Activated T-helper 2 cell treated with anti-CD3 and anti-CD28 coated beads, Interferon-gamma antibody, Interleukin-2, Interleukin-4, amounts not matched to agents 10 μg/mL and 5 μg/mL and 100 μg/mL, durations not matched to agents 14 hours and 24 hours and 36 hours (primary cell): ENCODE results near the gene NAALAD2. TPM values are rescaled to one million over a fixed set of nuclear protein-coding genes. Genes with fewer than 3 reads are reported as not detected.
"Not testable (repeated sequence)": the region's sequence is repeated elsewhere in the genome, so short reads cannot be mapped to it uniquely, and the experiment has no call there.

ENCODE experiments used
- DNase-seq: peaks from one replicate; pipeline ENCODE4 v3.0.0; 2021; ENCODE audit warnings: low spot score
- H3K27ac Mint-ChIP-seq: one replicate; pipeline ENCODE4 v1.8.0; 2021; ENCODE audit warnings: mixed read lengths
- H3K27me3 Mint-ChIP-seq: one replicate; pipeline ENCODE4 v1.8.0; 2021; ENCODE audit warnings: low read depth, mixed read lengths
- H3K36me3 Mint-ChIP-seq: one replicate; pipeline ENCODE4 v1.8.0; 2021; ENCODE audit warnings: low read depth, mixed read lengths
- H3K4me1 Mint-ChIP-seq: one replicate; pipeline ENCODE4 v1.8.0; 2021; ENCODE audit warnings: low read depth, mixed read lengths
- H3K4me3 Mint-ChIP-seq: one replicate; pipeline ENCODE4 v1.8.0; 2021; ENCODE audit warnings: low read depth, mild to moderate bottlenecking, moderate library complexity, mixed read lengths
- H3K9me3 Mint-ChIP-seq: one replicate; pipeline ENCODE4 v1.8.0; 2021; ENCODE audit warnings: mixed read lengths
- intact Hi-C: fragments of 100-400 bp; cut with micrococcal nuclease; formaldehyde crosslinking; loops from one replicate; pipeline ENCODE4 v1.15.1; 2023
- total RNA-seq: library from RNA; stranded (reverse); gene quantifications from 2 replicates; pipeline ENCODE4 v1.2.3, GENCODE V29; 2022

NAALAD2 gene
- not detected in 2 replicates for total RNA-seq

DNA sequence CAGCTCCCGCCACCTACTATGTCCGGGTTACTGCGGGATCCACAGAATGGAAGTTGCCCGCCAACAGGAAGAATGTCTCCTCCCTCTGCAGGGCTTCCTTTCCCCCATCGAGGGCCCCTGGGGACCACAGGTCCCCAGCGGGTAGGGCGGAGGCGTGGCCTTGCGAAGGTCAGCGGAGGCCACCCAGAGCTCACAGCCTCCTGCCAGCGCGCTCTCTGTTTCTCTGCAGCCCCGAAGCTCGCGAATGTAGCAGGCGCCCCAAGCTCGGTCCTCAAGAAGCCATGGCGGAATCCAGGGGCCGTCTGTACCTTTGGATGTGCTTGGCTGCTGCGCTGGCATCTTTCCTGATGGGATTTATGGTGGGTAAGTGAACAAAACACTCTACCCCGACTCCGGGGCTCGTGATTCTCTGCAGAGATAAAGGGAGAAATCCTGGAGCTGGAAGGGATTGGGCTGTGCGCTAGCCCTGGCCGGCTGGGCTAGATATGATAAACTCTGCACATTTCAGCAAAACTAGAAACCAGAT lies at the start of gene NAALAD2:
TSS of gene NAALAD2 (plus strand) at position 186 of the 526 bp plus-strand sequence. CDS start at position 282, 96 bp downstream.
- Mint-ChIP-seq H3K4me1 (peaks cover 10% of the 10 kb centered on the region), H3K27me3 (peaks cover 40% of the 10 kb centered on the region), H3K27ac (no peak within 1 kb of the TSS), H3K4me3 (peak within 1 kb of the TSS; percentile 43), H3K9me3 (no peaks in the 10 kb centered on the region), H3K36me3 (no peaks in the 10 kb centered on the region)
- DNase-seq = no peak
- intact Hi-C loops = no loop called here

DNA sequence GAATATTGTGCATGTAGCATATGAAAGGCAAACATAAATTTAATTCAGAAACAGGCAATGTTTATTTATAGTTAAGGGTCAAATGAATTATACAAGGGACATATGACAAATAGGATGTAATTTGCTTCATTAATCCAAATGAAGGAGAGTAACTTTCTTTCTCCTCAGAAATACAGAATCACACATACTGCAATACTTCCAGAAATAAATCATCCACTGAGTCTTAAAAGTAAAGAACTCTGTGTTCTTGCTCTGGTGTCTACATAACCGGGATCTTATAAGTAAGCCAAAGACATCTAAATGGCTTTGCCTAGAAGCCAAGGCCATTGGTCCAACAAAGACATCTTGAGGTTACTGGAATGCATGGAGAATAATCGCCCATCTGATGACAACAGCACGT lies 48.8 kb upstream of the NAALAD2 start, which contains the start of gene UBTFL1:
TSS of gene UBTFL1 (plus strand) at position 301 of the 400 bp plus-strand sequence. CDS start at position 301, 0 bp downstream.
- DNase-seq, intact Hi-C loops, H3K4me3 Mint-ChIP-seq, H3K36me3 Mint-ChIP-seq, H3K27me3 Mint-ChIP-seq, H3K9me3 Mint-ChIP-seq, H3K27ac Mint-ChIP-seq, H3K4me1 Mint-ChIP-seq: not testable (repeated sequence)

DNA sequence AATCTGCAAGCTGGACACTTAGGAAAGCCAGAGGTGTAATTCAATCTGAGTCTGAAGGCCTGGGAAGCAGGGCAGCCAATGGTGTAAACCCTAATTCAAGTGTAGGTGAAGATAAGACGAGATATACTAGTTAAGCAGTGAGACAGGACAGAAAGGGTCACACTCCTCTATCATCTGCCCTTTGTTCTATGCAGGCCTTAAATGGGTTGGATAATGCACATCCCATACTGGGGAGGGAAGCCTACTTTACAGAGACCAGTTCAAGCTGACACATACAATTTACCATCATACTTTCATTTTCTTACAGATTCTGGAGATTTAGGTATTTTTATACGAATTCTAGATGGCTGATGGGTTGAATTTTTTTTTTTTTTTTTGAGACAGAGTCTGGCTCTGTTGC lies 45.7 kb upstream of the NAALAD2 start:
- DNase-seq, H3K36me3 Mint-ChIP-seq, H3K27me3 Mint-ChIP-seq, H3K9me3 Mint-ChIP-seq, H3K4me1 Mint-ChIP-seq, H3K27ac Mint-ChIP-seq, H3K4me3 Mint-ChIP-seq, intact Hi-C loops: not testable (repeated sequence)

DNA sequence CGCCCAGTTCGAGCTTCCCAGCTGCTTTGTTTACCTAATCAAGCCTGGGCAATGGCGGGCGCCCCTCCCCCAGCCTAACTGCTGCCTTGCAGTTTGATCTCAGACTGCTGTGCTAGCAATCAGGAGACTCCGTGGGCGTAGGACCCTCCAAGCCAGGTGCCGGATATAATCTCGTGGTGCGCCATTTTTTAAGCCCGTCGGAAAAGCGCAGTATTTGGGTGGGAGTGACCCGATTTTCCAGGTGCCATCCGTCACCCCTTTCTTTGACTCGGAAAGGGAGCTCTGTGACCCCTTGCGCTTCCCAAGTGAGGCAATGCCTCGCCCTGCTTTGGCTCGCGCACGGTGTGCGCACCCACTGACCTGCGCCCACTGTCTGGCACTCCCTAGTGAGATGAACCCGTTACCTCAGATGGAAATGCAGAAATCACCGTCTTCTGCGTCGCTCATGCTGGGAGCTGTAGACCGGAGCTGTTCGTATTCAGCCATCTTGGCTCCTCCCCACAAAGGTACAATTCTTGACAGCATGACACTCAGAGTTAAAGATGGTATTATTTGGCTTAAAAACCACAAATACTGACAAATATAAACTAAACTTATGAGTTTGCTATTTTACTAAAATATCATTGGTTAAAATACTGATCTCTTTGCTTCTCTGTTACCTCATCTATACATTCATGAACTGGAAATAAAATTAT lies 39.1 kb upstream of the NAALAD2 start:
- H3K9me3 Mint-ChIP-seq, H3K36me3 Mint-ChIP-seq, H3K27me3 Mint-ChIP-seq, H3K4me3 Mint-ChIP-seq, DNase-seq, H3K4me1 Mint-ChIP-seq, H3K27ac Mint-ChIP-seq, intact Hi-C loops: not testable (repeated sequence)

DNA sequence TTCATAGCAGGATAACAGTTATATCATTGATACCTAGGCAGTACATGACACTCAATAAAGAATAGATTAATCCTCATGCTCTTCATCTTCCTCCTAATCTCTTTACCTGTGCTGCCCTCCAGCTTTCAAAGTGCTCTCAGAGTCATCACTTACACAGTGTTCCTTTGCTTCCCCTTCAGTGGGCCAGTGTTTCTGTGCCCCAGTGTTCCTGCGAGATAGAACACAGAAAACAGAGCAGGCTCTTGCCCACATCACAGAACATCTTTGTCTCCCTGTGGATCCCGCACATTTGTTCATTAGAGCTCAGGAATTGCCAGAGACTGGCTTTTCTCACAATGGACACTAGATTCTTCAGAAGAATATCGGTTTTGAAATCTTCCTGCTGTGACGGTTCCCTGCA lies 36.2 kb upstream of the NAALAD2 start:
- H3K27ac Mint-ChIP-seq, H3K9me3 Mint-ChIP-seq, H3K4me3 Mint-ChIP-seq, H3K36me3 Mint-ChIP-seq, intact Hi-C loops, H3K4me1 Mint-ChIP-seq, H3K27me3 Mint-ChIP-seq, DNase-seq: not testable (repeated sequence)

DNA sequence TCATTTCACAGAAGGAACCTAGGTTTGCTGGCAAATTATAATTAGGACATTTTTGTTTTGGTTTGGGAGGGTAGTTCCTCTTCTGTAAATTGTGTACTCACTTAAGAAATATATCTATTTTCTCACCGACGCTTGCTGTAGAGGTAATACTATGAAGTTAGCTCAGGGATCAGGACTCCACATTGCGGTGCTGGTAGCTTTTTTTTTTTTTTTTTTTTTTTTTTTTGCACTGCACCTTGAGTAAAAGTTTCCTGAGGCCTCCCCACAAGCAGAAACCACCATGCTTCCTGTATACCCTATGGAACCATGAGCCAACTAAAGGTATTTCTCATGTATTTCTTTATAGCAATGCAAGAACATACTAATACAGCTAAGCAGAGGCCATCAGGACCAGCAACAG lies 34.0 kb upstream of the NAALAD2 start:
- intact Hi-C loops = no loop called here
- no peaks in the 10 kb centered on the region for H3K9me3 Mint-ChIP-seq
- no peak overlapping the region for H3K4me3 Mint-ChIP-seq
- H3K4me1 Mint-ChIP-seq = peaks cover 7% of the 10 kb centered on the region
- no peaks in the 10 kb centered on the region for H3K27me3 Mint-ChIP-seq
- H3K27ac Mint-ChIP-seq = no peak overlapping the region
- H3K36me3 Mint-ChIP-seq = no peaks in the 10 kb centered on the region
- DNase-seq = no peak

DNA sequence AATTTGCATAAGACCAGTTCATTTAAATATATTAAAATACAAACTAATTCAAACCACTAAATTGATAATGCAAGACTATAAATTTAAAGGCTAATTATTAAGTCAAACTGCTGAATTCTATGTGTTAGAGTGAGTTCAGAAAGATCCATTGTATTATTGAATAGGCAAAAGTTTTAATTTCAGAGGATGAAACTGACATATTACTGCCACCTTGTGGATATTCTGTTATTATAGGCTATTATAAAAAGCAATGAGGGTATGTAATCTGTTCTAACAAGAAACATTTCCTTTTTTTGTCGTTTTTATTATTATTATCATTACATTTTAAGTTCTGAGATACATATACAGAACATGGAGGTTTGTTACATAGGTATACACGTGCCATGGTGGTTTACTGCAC lies 20.9 kb upstream of the NAALAD2 start:
- intact Hi-C loops = no loop called here
- no peak for DNase-seq
- H3K27ac Mint-ChIP-seq = no peak overlapping the region
- H3K4me3 Mint-ChIP-seq = no peak overlapping the region
- no peaks in the 10 kb centered on the region for H3K4me1 Mint-ChIP-seq
- no peaks in the 10 kb centered on the region for H3K36me3 Mint-ChIP-seq
- H3K27me3 Mint-ChIP-seq = no peaks in the 10 kb centered on the region
- no peaks in the 10 kb centered on the region for H3K9me3 Mint-ChIP-seq

DNA sequence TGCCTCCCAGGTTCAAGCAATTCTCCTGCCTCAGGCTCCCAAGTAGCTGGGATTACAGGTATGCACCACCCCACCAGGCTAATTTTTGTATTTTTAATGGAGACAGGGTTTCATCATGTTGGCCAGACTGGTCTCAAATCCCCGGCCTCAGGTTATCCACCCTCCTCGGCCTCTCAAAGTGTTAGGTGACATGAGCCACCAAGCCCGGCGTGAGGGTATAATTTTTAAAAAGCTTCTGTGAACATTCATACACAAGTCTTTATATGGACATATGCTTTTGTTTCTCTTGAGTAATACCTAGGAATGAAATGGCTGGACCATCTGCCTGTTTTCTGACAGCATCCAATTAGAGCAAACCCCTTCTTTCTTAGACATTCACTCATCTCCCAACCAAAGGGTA lies 14.3 kb upstream of the NAALAD2 start:
- no peak for DNase-seq
- no peak overlapping the region for H3K27ac Mint-ChIP-seq
- no peaks in the 10 kb centered on the region for H3K27me3 Mint-ChIP-seq
- no peak overlapping the region for H3K4me3 Mint-ChIP-seq
- no peaks in the 10 kb centered on the region for H3K9me3 Mint-ChIP-seq
- intact Hi-C loops = no loop called here
- H3K4me1 Mint-ChIP-seq = no peaks in the 10 kb centered on the region
- no peaks in the 10 kb centered on the region for H3K36me3 Mint-ChIP-seq

DNA sequence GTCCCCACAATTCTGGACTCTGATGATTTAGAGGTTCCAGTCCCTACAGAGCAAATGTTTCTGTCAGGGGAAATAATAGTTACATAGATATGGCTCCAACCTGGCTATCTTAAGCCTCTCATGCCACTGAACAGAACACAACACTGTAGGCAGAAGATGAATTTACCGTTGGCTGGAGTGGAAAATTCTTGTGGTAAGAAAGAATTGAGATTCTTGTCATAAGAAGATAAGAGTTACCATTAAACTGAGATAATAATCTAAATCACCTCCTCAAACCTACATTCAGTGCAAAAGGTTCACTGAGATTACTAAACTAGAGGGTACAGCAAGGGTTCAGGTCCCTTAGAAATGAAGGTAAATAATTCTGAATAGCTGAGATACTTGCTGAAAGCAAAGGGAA lies 10.1 kb upstream of the NAALAD2 start:
- H3K9me3 Mint-ChIP-seq = no peaks in the 10 kb centered on the region
- H3K36me3 Mint-ChIP-seq = no peaks in the 10 kb centered on the region
- H3K4me1 Mint-ChIP-seq = peaks cover 1% of the 10 kb centered on the region
- H3K27me3 Mint-ChIP-seq = peaks cover 1% of the 10 kb centered on the region
- intact Hi-C loops = no loop called here
- no peak overlapping the region for H3K27ac Mint-ChIP-seq
- H3K4me3 Mint-ChIP-seq = no peak overlapping the region
- DNase-seq = no peak

DNA sequence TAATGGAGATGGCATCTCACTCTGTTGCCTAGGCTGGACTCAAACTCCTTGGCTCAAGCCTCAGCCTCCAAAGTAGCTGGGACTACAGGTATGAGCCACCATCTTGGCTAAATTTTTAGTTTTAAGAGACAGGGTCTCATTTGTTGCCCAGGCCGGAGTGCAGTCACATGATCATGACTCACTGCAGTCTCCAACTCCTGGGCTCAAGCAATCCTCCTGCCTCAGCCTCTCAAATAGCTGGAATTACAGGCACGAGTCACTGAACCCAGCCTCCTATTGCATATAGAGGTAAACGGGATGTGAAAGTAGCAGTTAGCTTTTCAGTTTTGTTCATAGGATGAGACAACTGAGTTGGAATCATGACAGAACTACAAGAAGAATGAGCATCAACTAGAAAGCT lies 9.5 kb upstream of the NAALAD2 start:
- Mint-ChIP-seq H3K27me3 (peaks cover 3% of the 10 kb centered on the region), H3K4me3 (no peak overlapping the region), H3K27ac (no peak overlapping the region), H3K36me3 (no peaks in the 10 kb centered on the region), H3K4me1 (peaks cover 1% of the 10 kb centered on the region), H3K9me3 (no peaks in the 10 kb centered on the region)
- DNase-seq = no peak
- intact Hi-C loops = no loop called here

DNA sequence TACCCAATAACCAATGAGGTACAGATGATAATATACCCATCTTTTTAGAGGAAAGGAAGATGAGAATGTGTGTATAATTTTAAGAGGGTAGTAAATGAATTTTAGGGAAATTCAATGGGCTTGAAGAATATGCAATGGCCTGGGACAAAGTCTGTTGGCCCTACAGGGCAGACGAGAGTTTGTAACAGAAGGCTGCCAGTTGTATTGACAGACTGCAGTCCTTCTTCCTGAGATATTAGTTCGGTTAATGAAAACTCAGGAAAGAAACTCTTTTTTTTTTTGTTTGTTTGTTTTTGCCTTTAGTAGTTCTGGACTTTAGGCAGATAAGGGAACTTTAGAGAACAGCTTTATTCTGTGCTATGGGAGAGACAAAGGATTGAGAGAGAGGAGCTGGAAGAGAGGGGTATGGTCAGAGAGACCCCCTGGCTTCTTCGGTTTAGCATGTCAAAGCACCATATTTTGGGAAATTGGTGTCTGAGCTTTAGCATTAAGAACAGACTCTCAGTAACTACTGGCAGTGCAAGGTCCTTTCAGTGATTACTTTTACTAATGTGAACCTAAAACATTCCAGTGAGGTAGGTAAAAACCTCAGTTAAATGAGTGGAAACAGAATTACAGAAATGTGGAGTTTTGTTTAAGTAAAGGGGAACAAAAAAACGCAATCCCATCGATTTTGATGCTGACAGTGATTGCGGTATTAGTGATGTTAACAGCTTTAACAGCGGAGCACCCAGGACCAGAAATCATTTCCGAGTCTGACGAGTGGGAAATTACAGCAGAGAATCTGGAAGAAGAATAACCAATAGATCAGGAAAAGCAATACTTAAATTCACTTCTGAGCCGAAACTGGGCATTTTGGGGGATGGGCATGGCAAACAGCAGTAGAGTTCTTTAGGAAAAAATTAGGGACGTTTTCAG lies 644 bp upstream of the NAALAD2 start:
- no peaks in the 10 kb centered on the region for H3K36me3 Mint-ChIP-seq
- H3K27ac Mint-ChIP-seq = no peak overlapping the region
- no peak for DNase-seq
- H3K4me1 Mint-ChIP-seq = peaks cover 10% of the 10 kb centered on the region
- H3K9me3 Mint-ChIP-seq = no peaks in the 10 kb centered on the region
- peak overlapping the region; percentile 30 for H3K4me3 Mint-ChIP-seq
- peaks cover 40% of the 10 kb centered on the region for H3K27me3 Mint-ChIP-seq
- intact Hi-C loops = no loop called here

DNA sequence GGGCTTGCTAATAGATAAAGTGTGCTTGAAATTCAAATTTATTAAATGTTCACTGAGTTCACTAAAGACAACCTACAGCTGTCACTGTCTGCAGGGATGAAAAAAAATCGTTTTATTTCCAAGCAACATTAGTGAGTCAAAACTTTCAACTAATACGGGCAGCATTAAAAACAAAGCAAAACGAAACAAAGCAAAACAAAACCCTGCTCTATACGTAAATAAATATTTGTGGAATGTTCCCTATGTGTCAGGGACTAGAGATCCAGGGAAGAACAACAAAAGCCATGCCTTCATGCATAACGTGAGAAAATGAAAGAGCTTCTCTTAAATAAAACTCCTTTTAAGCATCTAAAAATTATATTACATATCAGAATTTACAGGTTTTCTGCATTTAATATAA lies 553 bp downstream of the NAALAD2 start:
- H3K36me3 Mint-ChIP-seq = no peaks in the 10 kb centered on the region
- peaks cover 10% of the 10 kb centered on the region for H3K4me1 Mint-ChIP-seq
- no peak overlapping the region for H3K27ac Mint-ChIP-seq
- no peak for DNase-seq
- H3K4me3 Mint-ChIP-seq = peak overlapping the region; percentile 43
- H3K9me3 Mint-ChIP-seq = no peaks in the 10 kb centered on the region
- intact Hi-C loops = no loop called here
- peaks cover 39% of the 10 kb centered on the region for H3K27me3 Mint-ChIP-seq

DNA sequence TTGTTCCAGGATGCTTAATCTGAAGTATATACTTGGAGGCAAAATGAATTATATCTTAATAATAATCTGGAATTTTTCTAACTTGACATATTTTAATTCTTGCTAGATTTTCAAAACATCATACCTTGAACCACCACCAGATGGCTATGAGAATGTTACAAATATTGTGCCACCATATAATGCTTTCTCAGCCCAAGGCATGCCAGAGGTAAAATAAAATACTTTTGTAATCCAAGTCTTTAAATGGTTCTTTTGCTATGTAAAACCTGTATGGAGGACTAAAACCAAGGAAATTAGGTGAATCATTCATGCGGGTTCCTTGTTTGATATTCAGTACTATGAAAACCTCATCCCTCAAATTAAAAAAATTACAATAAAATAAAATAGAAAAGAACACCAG lies 14.4 kb downstream of the NAALAD2 start:
- intact Hi-C loops = no loop called here
- H3K4me1 Mint-ChIP-seq = no peaks in the 10 kb centered on the region
- H3K4me3 Mint-ChIP-seq = no peak overlapping the region
- no peak for DNase-seq
- no peaks in the 10 kb centered on the region for H3K36me3 Mint-ChIP-seq
- H3K27me3 Mint-ChIP-seq = peaks cover 2% of the 10 kb centered on the region
- H3K9me3 Mint-ChIP-seq = no peaks in the 10 kb centered on the region
- no peak overlapping the region for H3K27ac Mint-ChIP-seq
